ENCODE data around the gene DUSP1.

Gene DUSP1

GRCh38 chr5:172724242-172725183, 46.5 kb downstream of the DUSP1 start:
- no peak for DNase-seq (ENCODE audit: low read depth)

GRCh38 chr5:172723508-172723907, 47.5 kb downstream of the DUSP1 start:
- DNase-seq (ENCODE audit: low read depth) = no peak

- DNase-seq (ENCODE audit: low read depth) = no peak
Measured at GRCh38 chr5:172722327-172722815, 48.6 kb downstream of the DUSP1 start.

- no peak for DNase-seq (ENCODE audit: low read depth)
Measured at GRCh38 chr5:172721455-172722326, 49.3 kb downstream of the DUSP1 start.

DNA sequence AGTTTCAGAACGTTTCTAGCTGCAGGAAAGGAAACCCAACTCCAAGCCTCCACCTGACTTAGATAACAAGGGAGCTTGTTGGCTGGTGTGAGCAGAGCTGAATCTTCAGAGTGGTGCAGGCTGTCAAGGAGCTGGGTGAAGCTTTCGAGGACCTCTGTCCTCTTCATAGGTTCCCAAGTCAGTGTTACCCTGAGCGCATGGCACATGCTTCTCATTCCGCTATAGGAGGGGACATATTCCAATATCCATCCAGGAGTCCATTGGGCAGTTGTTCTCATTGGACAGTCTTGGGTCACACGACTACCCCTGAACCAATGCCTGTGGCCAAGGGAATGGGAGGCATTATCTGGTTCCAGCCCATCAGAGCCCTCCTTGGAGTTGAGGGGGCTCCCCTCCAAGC, 50.3 kb downstream of the DUSP1 start:
- no peak for DNase-seq (ENCODE audit: low read depth)

DNA sequence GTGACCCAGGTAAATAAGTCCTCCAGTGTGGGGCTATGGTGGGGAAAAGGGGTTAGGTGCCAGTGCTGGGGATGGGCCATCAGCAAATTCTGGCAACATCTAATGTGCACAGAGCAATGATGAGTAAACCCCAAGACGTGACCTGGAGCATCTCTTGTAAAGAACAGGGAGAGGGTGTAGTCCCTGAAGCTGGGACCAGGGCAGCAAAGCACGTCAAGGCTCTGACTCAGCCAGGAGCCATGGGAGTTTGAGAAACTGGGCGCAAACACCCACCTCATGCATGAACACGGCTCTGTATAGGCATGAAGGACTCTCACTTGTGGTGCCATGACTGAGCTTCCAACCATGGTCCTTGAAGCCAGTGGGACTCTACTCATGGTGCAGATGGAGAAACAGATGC, 51.8 kb downstream of the DUSP1 start:
- no peak for DNase-seq (ENCODE audit: low read depth)

GRCh38 chr5:172718527-172719114, 52.4 kb downstream of the DUSP1 start:
- no peak for DNase-seq (ENCODE audit: low read depth)
